Suprapubic skin (tissue), 4 donors: ENCODE measurements around the gene CLCNKB.

Source experiments
- CTCF ChIP-seq, 2 donors: fragments of 200-600 bp in 1 of 2; fragments of 450-650 bp in 1 of 2; sonication (generic) in 1 of 2; IDR thresholded peaks; one replicate each; pipeline ENCODE4 v1.5.1; 2016 to 2019; ENCODE audit warnings: antibody characterized with exemption in 2 of 2, mild to moderate bottlenecking in 1 of 2, moderate library complexity in 1 of 2
- POLR2A ChIP-seq, 2 donors: fragments of 450-650 bp; IDR thresholded peaks; one replicate each; pipeline ENCODE4 v1.6.1; 2017; ENCODE audit warnings: antibody characterized with exemption in 2 of 2, mild to moderate bottlenecking in 2 of 2, moderate library complexity in 2 of 2
- POLR2AphosphoS5 ChIP-seq, 3 donors: sonication (generic); formaldehyde crosslinking; IDR thresholded peaks; one replicate each; pipeline ENCODE4 v1.6.1; 2017; ENCODE audit warnings: antibody characterized with exemption in 3 of 3

- TF ChIP-seq CTCF (IDR thresholded peaks at IDR 0.05), result no peak
- TF ChIP-seq POLR2A (IDR thresholded peaks at IDR 0.05), result no peak
- TF ChIP-seq POLR2AphosphoS5 (IDR thresholded peaks at IDR 0.05), result no peak
Measured at GRCh38 chr1:16072095-16072494, 28.5 kb downstream of the CLCNKB start.
